HEK293 (cell line): ENCODE measurements around the gene USP51.

Experiments
- CTCF ChIA-PET: fragments of 350-600 bp; formaldehyde crosslinking; extraction: SDS; loops from one replicate; lab custom pipeline; 2021; ENCODE audit warnings: antibody characterized with exemption; lab: Yijun Ruan, JAX
- POLR2A ChIA-PET: fragments of 300-600 bp; formaldehyde crosslinking; extraction: SDS; loops from one replicate; lab custom pipeline; 2020; ENCODE audit warnings: antibody characterized with exemption, inconsistent platforms; lab: Yijun Ruan, JAX
- H3K27ac ChIP-seq: fragments of 200-500 bp; sonication (Bioruptor generic); 2 replicates; pipeline ENCODE4 v1.5.1; 2014; ENCODE audit warnings: low read depth, low read length, control low read depth, inconsistent platforms; ENCODE audit errors: extremely low read depth
- H3K36me3 ChIP-seq, 2 experiments: fragments of 200-500 bp in 1 of 2; sonication (Bioruptor generic) in 1 of 2; 1 replicate in 1 of 2; 2 replicates in 1 of 2; pipeline ENCODE4 v1.5.1; 2014 to 2017; ENCODE audit warnings: inconsistent platforms in 2 of 2, low read length in 2 of 2; ENCODE audit not compliant: control insufficient read depth in 2 of 2, insufficient read depth in 1 of 2
- H3K4me1 ChIP-seq: fragments of 200-500 bp; sonication (Bioruptor generic); 2 replicates; pipeline ENCODE4 v1.5.1; 2014; ENCODE audit warnings: mild to moderate bottlenecking, low read length, inconsistent platforms; ENCODE audit not compliant: control insufficient read depth, insufficient read depth
- H3K4me3 ChIP-seq: 2 replicates; pipeline ENCODE4 v1.5.1; 2011; ENCODE audit warnings: low read depth, mild to moderate bottlenecking, control low read depth, low read length, moderate library complexity
- H3K9me3 ChIP-seq: fragments of 200-500 bp; sonication (Bioruptor generic); 2 replicates; pipeline ENCODE4 v1.5.1; 2014; ENCODE audit warnings: low read depth, low read length, inconsistent platforms; ENCODE audit not compliant: control insufficient read depth, insufficient read depth
- BCL11A ChIP-seq: fragments of 450-650 bp; formaldehyde crosslinking; IDR thresholded peaks from 2 replicates; pipeline ENCODE4 v1.5.1; 2016; ENCODE audit warnings: low read depth, missing biosample characterization, missing genetic modification characterization
- MYNN ChIP-seq: fragments of 450-650 bp; formaldehyde crosslinking; IDR thresholded peaks from 2 replicates; pipeline ENCODE4 v1.5.1; 2016; ENCODE audit warnings: missing biosample characterization, missing genetic modification characterization, borderline replicate concordance
- SETDB1 ChIP-seq: IDR thresholded peaks from one replicate; pipeline ENCODE4 v1.6.1; 2017; ENCODE audit warnings: mild to moderate bottlenecking, low read length, moderate library complexity, mixed read lengths; ENCODE audit not compliant: insufficient read length
- TRIM28 ChIP-seq: IDR thresholded peaks from 2 replicates; pipeline ENCODE4 v1.6.1; 2011; ENCODE audit warnings: low read length, control low read depth, borderline replicate concordance
- YY2 ChIP-seq: fragments of 450-650 bp; formaldehyde crosslinking; IDR thresholded peaks from 2 replicates; pipeline ENCODE4 v1.5.1; 2016; ENCODE audit warnings: missing biosample characterization, missing genetic modification characterization
- ZFP41 ChIP-seq: fragments of 450-650 bp; formaldehyde crosslinking; IDR thresholded peaks from 2 replicates; pipeline ENCODE4 v1.5.1; 2016; ENCODE audit warnings: missing biosample characterization, missing genetic modification characterization, borderline replicate concordance
- ZNF138 ChIP-seq: fragments of 450-650 bp; formaldehyde crosslinking; IDR thresholded peaks from 2 replicates; pipeline ENCODE4 v1.5.1; 2016; ENCODE audit warnings: missing biosample characterization, missing genetic modification characterization, borderline replicate concordance
- ZNF184 ChIP-seq: fragments of 450-650 bp; IDR thresholded peaks from 2 replicates; pipeline ENCODE4 v1.5.1; 2018; ENCODE audit warnings: missing biosample characterization, mild to moderate bottlenecking, missing genetic modification characterization
- ZNF394 ChIP-seq: fragments of 450-650 bp; formaldehyde crosslinking; IDR thresholded peaks from 2 replicates; pipeline ENCODE4 v1.5.1; 2016; ENCODE audit warnings: missing biosample characterization, missing genetic modification characterization, mild to moderate bottlenecking, moderate library complexity, borderline replicate concordance
- ZNF510 ChIP-seq: fragments of 450-650 bp; formaldehyde crosslinking; IDR thresholded peaks from 2 replicates; pipeline ENCODE4 v1.5.1; 2018; ENCODE audit warnings: mild to moderate bottlenecking, missing genetic modification characterization, missing biosample characterization; ENCODE audit not compliant: insufficient replicate concordance
- ZNF555 ChIP-seq: fragments of 450-650 bp; formaldehyde crosslinking; conservative IDR thresholded peaks from 2 replicates; pipeline ENCODE4 v1.5.1; 2017; ENCODE audit warnings: missing biosample characterization, mild to moderate bottlenecking, missing genetic modification characterization, inconsistent platforms
- ZNF600 ChIP-seq: fragments of 450-650 bp; formaldehyde crosslinking; IDR thresholded peaks from 2 replicates; pipeline ENCODE4 v1.5.1; 2016; ENCODE audit warnings: missing biosample characterization, missing genetic modification characterization
- ZNF654 ChIP-seq: fragments of 450-650 bp; formaldehyde crosslinking; IDR thresholded peaks from 2 replicates; pipeline ENCODE4 v1.5.1; 2016; ENCODE audit warnings: low read depth, missing biosample characterization, missing genetic modification characterization
- ZNF664 ChIP-seq: fragments of 450-650 bp; formaldehyde crosslinking; IDR thresholded peaks from 2 replicates; pipeline ENCODE4 v1.5.1; 2016; ENCODE audit warnings: missing biosample characterization, missing genetic modification characterization
- ZNF670 ChIP-seq: fragments of 450-650 bp; formaldehyde crosslinking; IDR thresholded peaks from 2 replicates; pipeline ENCODE4 v1.5.1; 2016; ENCODE audit warnings: missing biosample characterization, missing genetic modification characterization, low read depth
- ZNF707 ChIP-seq: fragments of 450-650 bp; formaldehyde crosslinking; IDR thresholded peaks from 2 replicates; pipeline ENCODE4 v1.5.1; 2016; ENCODE audit warnings: missing biosample characterization, missing genetic modification characterization
- ZNF785 ChIP-seq: fragments of 450-650 bp; formaldehyde crosslinking; IDR thresholded peaks from 2 replicates; pipeline ENCODE4 v1.5.1; 2016; ENCODE audit warnings: missing biosample characterization, missing genetic modification characterization
- ZXDB ChIP-seq: fragments of 450-650 bp; formaldehyde crosslinking; IDR thresholded peaks from 2 replicates; pipeline ENCODE4 v1.5.1; 2016; ENCODE audit warnings: missing biosample characterization, missing genetic modification characterization
- TF ChIP-seq, protein P1 (sequence below): fragments of 450-650 bp; formaldehyde crosslinking; IDR thresholded peaks from 2 replicates; pipeline ENCODE4 v1.5.1; 2016; ENCODE audit warnings: missing biosample characterization, missing genetic modification characterization
- TF ChIP-seq, protein P2 (sequence below): fragments of 450-650 bp; formaldehyde crosslinking; IDR thresholded peaks from 2 replicates; pipeline ENCODE4 v1.5.1; 2016; ENCODE audit warnings: missing biosample characterization, missing genetic modification characterization
- TF ChIP-seq, protein P3 (sequence below): fragments of 450-650 bp; IDR thresholded peaks from 2 replicates; pipeline ENCODE4 v1.5.1; 2018; ENCODE audit warnings: missing biosample characterization, missing genetic modification characterization

USP51 gene

DNA sequence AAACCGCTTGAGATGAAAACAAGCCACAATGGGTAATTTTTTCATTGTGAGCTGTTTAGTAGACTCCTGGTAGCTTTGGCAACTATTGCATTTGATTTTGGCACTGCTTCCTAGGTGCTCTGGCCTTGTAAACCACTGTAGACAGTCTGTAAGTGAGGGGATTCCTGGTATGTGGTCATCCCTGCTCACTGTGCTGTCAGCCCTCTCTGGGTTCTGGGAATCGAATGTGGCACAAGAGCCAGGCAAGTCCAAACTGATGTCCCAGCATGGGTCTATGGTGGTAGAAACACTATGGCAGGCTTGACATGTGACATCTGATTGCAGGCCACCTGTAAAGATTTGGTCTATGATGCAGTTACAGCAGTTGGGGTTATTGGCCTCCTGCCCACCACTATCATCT, 2.5 kb downstream of the USP51 start (continued):
- TF ChIP-seq, protein P1, sequence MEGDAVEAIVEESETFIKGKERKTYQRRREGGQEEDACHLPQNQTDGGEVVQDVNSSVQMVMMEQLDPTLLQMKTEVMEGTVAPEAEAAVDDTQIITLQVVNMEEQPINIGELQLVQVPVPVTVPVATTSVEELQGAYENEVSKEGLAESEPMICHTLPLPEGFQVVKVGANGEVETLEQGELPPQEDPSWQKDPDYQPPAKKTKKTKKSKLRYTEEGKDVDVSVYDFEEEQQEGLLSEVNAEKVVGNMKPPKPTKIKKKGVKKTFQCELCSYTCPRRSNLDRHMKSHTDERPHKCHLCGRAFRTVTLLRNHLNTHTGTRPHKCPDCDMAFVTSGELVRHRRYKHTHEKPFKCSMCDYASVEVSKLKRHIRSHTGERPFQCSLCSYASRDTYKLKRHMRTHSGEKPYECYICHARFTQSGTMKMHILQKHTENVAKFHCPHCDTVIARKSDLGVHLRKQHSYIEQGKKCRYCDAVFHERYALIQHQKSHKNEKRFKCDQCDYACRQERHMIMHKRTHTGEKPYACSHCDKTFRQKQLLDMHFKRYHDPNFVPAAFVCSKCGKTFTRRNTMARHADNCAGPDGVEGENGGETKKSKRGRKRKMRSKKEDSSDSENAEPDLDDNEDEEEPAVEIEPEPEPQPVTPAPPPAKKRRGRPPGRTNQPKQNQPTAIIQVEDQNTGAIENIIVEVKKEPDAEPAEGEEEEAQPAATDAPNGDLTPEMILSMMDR (tag by site-specific recombination), result no peak
- TF ChIP-seq ZNF785 (no peak), ZNF654 (tag by site-specific recombination) (no peak), ZFP41 (tag by site-specific recombination) (no peak), YY2 (tag by site-specific recombination) (no peak), ZNF138 (tag by site-specific recombination) (no peak), ZNF670 (tag by site-specific recombination) (no peak)

DNA sequence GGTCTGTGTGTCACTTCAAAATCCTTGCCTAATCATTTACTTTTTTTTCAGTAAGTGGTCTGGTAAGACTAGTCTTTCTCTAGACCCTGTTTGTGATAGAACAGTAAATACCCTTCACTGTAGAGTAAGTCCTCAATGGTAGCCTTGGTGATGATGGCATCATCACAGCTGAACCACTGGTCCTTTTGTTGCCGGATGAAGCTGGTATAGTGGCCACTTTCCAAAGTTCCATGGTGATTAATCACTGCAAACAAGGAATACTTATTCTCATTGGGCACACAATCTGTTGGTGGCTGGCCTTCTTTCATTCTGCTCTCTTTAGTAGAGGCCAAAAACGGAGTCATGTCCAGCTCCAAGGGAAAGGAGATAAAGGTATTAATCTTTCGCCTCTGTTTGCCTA, 2.9 kb downstream of the USP51 start:
- H3K36me3 ChIP-seq, result no peaks in the 10 kb centered on the region
- no peak overlapping the region for H3K4me3 ChIP-seq
- TF ChIP-seq ZNF184 (tag by site-specific recombination), result no peak
- TF ChIP-seq ZNF664 (tag by site-specific recombination), result no peak
- no peak for TF ChIP-seq ZNF707 (tag by site-specific recombination)
- no peak for TF ChIP-seq BCL11A (tag by site-specific recombination)
- no peak for TF ChIP-seq SETDB1
- no peak for TF ChIP-seq TRIM28
- TF ChIP-seq ZNF555 (tag by site-specific recombination), result no peak
- no peak for TF ChIP-seq ZNF394
- TF ChIP-seq ZNF510 (tag by site-specific recombination), result no peak
- TF ChIP-seq ZXDB (tag by site-specific recombination), result no peak
- TF ChIP-seq, all 188 proteins: peak for 0
- H3K9me3 ChIP-seq, result no peaks in the 10 kb centered on the region
- POLR2A ChIA-PET, result no interaction called here
- no peaks in the 10 kb centered on the region for H3K4me1 ChIP-seq
- no peak overlapping the region for H3K27ac ChIP-seq
- CTCF ChIA-PET, result no interaction called here

DNA sequence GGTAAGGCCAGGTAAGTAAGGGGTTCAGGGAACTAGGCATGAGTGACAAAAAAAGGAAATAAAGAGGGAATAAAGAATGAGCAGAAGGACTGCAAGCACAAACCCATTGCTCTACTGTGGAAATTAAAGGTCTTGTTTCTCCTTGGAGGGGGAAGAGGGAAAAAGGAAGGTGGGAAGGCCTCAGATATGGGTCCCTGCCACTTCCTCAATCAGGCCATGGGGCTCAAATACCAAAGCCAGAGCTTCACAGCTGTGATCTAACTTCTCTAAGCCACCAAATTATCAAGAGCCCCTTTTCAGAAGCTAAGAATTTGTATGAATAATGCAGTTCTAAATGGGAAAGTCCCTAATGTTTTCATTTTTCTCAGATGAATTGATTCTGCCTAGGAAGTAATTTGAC, 4.7 kb downstream of the USP51 start:
- no peak overlapping the region for H3K27ac ChIP-seq
- no peaks in the 10 kb centered on the region for H3K36me3 ChIP-seq
- no peaks in the 10 kb centered on the region for H3K9me3 ChIP-seq
- ChIA-PET CTCF (no interaction called here), POLR2A (no interaction called here)
- no peak overlapping the region for H3K4me3 ChIP-seq
- H3K4me1 ChIP-seq, result no peaks in the 10 kb centered on the region
- TF ChIP-seq MYNN (tag by site-specific recombination) (no peak), ZNF138 (tag by site-specific recombination) (no peak), ZNF600 (no peak)
- TF ChIP-seq, protein P2, sequence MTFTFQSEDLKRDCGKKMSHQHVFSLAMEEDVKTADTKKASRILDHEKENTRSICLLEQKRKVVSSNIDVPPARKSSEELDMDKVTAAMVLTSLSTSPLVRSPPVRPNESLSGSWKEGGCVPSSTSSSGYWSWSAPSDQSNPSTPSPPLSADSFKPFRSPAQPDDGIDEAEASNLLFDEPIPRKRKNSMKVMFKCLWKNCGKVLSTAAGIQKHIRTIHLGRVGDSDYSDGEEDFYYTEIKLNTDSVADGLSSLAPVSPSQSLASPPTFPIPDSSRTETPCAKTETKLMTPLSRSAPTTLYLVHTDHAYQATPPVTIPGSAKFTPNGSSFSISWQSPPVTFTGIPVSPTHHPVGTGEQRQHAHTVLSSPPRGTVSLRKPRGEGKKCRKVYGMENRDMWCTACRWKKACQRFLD, result no peak
- TF ChIP-seq, protein P3, sequence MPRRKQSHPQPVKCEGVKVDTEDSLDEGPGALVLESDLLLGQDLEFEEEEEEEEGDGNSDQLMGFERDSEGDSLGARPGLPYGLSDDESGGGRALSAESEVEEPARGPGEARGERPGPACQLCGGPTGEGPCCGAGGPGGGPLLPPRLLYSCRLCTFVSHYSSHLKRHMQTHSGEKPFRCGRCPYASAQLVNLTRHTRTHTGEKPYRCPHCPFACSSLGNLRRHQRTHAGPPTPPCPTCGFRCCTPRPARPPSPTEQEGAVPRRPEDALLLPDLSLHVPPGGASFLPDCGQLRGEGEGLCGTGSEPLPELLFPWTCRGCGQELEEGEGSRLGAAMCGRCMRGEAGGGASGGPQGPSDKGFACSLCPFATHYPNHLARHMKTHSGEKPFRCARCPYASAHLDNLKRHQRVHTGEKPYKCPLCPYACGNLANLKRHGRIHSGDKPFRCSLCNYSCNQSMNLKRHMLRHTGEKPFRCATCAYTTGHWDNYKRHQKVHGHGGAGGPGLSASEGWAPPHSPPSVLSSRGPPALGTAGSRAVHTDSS, result no peak
